Suppressor macrophage treated with lipopolysaccharide for 1 hour (primary cell): ENCODE measurements around the gene GAPVD1.
"Not testable (repeated sequence)": the region's sequence is repeated elsewhere in the genome, so short reads cannot be mapped to it uniquely, and the experiment has no call there.

Source experiments
- DNase-seq, 3 donors: peaks; one replicate each; pipeline ENCODE4 v3.0.0-alpha.2; 2020 to 2022

Gene GAPVD1, protein sequence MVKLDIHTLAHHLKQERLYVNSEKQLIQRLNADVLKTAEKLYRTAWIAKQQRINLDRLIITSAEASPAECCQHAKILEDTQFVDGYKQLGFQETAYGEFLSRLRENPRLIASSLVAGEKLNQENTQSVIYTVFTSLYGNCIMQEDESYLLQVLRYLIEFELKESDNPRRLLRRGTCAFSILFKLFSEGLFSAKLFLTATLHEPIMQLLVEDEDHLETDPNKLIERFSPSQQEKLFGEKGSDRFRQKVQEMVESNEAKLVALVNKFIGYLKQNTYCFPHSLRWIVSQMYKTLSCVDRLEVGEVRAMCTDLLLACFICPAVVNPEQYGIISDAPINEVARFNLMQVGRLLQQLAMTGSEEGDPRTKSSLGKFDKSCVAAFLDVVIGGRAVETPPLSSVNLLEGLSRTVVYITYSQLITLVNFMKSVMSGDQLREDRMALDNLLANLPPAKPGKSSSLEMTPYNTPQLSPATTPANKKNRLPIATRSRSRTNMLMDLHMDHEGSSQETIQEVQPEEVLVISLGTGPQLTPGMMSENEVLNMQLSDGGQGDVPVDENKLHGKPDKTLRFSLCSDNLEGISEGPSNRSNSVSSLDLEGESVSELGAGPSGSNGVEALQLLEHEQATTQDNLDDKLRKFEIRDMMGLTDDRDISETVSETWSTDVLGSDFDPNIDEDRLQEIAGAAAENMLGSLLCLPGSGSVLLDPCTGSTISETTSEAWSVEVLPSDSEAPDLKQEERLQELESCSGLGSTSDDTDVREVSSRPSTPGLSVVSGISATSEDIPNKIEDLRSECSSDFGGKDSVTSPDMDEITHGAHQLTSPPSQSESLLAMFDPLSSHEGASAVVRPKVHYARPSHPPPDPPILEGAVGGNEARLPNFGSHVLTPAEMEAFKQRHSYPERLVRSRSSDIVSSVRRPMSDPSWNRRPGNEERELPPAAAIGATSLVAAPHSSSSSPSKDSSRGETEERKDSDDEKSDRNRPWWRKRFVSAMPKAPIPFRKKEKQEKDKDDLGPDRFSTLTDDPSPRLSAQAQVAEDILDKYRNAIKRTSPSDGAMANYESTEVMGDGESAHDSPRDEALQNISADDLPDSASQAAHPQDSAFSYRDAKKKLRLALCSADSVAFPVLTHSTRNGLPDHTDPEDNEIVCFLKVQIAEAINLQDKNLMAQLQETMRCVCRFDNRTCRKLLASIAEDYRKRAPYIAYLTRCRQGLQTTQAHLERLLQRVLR (N-terminal part only)

DNA sequence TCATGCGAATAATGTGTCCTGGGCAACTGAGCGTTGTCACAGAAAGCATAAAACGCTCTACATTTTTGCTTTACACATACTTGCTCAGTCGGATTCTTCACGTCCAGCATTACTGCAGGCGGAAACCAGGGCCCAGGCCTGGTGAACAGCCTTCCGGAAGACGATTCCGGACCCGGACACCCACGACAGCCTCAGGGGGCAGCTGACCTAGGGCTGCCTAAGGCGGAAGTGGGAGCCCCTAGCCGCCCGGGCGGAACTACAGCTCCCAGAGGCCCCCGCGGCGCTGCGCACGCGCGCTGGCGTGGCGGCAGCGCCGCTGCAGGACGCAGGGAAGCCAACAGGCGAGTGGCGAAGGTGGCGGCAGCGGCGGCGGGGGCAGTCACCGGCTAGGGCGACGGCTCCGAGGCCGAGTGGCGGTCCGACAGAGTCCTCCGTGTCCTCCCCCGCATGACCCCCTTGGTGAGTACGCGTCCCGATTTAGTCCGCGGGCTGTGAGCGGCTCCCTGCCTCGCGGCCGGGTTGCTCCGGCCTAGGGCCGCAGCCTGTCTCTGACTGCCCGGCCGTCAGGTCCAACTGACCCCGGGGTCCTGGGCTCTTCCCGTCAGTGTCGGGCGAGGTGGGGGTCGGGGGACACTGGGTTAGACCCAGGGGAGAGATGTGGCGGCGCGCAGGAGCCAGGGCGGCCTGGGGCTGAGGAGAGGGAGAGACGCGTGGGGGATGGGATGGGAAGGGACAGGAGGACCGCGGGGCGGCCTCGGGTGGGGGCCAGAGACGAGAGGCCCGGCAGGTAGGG is at the start of gene GAPVD1:
Gene GAPVD1 (plus strand): TSS at position 326 of the 793 bp plus-strand sequence. CDS start 37,096 bp downstream, outside the sequence.
- peak; percentile 97 to 98 (median 98) for DNase-seq

GRCh38 chr9:125214186-125214585 is 47.4 kb upstream of the GAPVD1 start:
- no peak for DNase-seq

- DNase-seq, result no peak
These were observed 43.0 kb upstream of the GAPVD1 start for GRCh38 chr9:125218621-125219020.

GRCh38 chr9:125224858-125225257 is 36.8 kb upstream of the GAPVD1 start:
- DNase-seq, result not testable (repeated sequence)

GRCh38 chr9:125227761-125228160 is 33.9 kb upstream of the GAPVD1 start:
- no peak for DNase-seq

GRCh38 chr9:125233678-125234077 is 27.9 kb upstream of the GAPVD1 start:
- peak; percentile 59 to 80 (median 72) for DNase-seq

DNA sequence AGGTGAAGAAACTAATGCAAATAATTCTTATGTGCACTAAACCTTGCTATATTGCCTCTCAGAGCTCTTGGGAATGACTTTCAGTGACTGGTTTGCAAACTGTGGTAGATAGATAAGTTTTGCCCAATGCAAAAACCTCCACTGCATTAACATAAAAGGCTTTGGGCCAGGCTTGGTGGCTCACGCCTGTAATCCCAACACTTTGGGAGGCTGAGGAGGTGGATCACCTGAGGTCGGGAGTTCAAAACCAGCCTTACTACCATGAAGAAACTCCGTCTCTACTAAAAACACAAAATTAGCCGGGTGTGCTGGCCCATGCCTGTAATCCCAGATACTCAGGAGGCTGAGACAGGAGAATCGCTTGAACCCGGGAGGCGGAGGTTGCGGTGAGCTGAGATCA is 27.5 kb upstream of the GAPVD1 start:
- not testable (repeated sequence) for DNase-seq

DNA sequence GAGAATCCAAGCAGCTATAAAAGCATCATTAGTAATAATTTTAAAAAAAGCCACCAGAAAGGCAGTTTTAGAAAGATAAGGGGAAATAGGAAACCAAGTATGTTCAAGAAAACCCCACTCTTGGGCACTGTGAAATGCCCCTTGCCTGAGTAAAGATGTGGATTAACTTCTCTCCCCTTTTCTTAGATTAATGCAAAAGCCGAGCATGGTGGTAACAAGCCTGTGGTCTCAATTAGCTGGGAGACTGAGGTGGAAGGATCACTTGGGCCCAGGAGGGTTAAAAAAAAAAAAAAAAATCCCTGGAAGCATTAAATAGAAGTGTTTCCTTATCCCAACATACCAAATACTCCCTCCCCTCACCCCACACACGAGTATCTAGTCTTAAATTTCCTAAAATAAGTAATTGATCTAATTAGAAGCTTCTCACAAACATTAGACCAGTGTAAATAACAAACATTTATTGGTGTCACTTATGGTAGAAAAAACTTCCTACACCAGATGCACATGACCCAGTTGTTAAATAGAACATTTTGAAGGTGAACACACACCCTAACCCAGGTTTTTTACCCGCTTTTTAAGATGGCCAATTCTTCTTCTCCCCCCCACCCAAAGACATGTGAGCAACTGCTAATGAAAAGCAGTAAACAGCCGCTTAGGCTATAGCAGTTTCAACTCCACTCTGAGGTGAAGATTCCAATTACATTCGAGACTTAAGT is 25.7 kb upstream of the GAPVD1 start:
- no peak for DNase-seq

- DNase-seq, result peak in 2 of 3 donors; percentile 31 to 44
These were observed 25.0 kb upstream of the GAPVD1 start for GRCh38 chr9:125236520-125237159.

- no peak for DNase-seq
These were observed 23.3 kb upstream of the GAPVD1 start for GRCh38 chr9:125238127-125238914.

GRCh38 chr9:125238915-125239446 is 22.6 kb upstream of the GAPVD1 start:
- DNase-seq, result no peak

DNA sequence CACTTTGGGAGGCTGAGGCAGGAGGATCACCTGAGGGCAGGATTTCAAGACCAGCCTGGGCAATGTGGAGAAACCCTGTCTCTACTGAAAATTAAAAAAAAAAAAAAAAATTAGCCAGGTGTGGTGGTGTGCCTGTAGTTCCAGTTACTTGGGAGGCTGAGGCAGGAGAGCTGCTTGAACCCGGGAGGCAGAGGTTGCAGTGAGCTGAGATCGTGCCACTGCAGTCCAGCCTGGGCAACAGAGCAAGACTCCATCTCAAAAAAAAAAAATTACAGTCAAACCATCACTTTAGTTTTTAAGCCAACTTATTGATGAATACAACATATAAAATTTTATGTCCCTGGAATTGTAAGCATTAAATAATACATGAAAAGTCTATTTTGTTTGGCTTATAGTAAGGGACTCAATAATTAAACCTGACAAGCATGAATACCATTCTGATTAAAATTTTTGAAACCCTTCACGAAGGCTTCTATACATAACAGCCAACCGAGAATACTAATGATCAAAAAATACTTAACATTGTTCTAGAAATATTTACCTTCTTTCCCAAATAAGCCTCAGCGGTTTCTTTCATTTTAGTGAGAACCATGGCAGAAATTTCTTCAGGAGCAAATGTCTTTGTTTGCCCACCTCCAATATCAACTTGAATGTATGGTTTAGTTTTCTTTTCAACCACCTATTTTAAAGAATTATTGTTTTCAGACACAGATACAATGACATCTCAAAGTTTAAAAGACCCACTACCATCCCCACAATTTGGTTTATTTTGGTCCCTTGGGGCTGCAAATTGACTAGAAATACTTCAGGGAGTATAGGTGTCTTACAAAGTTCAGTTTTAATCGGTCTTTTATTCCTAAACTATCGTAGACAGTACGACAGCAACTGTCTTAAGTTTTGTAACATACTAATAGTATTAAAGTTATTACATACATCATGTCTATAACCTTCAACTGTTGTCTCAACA is 21.7 kb upstream of the GAPVD1 start:
- no peak for DNase-seq

DNA sequence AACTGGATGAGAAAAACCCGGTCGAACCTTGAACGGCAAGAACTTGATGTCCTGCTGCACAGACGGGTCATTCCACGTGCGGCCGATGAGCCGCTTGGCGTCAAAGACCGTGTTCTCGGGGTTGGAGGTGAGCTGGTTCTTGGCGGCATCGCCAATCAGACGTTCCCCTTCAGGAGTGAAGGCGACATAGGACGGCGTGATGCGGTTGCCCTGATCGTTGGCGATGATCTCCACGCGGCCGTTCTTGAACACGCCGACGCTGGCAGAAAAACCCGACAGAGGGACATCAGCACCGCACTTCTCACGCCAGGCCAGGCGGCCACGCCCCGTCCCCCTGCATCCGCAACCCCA is 21.0 kb upstream of the GAPVD1 start:
- DNase-seq, result peak; percentile 44 to 61 (median 53)

DNA sequence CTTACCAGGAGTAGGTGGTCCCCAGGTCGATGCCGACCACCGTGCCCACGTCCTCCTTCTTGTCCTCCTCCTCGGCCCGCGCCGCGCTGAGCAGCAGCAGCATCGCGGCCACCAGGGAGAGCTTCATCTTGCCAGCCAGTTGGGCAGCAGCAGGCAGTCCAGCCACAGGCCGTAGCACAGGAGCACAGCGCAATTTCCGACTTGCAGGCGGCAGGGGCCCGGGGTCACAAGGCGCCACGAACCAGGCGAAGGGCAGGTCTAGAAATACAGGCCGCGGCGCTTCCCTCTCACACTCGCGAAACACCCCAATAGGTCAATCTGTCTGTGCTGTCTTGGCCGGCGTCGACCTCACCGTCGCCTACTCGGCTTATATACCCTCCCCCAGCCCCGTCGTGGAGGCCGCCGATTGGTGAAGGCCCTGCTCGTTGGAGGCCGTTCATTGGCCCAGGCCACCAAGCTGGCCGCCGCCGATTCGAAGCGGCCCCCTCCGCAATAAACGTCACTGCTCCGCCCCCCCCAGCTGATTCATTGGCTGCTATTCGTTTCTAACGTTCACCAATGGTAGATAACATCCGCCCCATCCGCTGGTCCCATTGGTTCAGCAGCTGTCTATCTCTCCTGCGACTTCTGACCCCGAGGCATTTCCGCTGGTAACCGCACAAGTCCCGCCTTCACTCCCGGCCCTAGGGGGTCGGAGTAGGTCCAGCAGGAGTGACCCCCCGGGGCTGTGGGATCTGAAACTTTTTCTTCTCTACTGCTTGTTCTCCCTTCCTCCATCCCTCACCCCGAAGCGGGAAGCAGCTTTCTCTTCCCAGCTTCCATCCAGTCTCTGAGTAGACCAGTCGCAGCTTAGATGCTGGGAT is 20.4 kb upstream of the GAPVD1 start, which contains the start of gene HSPA5:
Gene HSPA5 (minus strand): TSS at position 344 of the 863 bp plus-strand sequence. CDS start 217 bp downstream, at position 127.
- DNase-seq, result peak; percentile 99 to 100 (median 99)

GRCh38 chr9:125241863-125242739 is 19.5 kb upstream of the GAPVD1 start:
- peak; percentile 29 to 49 (median 34) for DNase-seq

- DNase-seq, result no peak
These were observed 17.8 kb upstream of the GAPVD1 start for GRCh38 chr9:125243792-125244260.
